Measurements from ENCODE around the gene ZNF200.

ZNF200 gene

GRCh38 chr16:3175157-3176093, 59.5 kb downstream of the ZNF200 start:
- DNase-seq (ENCODE audit: low read depth) = no peak

DNA sequence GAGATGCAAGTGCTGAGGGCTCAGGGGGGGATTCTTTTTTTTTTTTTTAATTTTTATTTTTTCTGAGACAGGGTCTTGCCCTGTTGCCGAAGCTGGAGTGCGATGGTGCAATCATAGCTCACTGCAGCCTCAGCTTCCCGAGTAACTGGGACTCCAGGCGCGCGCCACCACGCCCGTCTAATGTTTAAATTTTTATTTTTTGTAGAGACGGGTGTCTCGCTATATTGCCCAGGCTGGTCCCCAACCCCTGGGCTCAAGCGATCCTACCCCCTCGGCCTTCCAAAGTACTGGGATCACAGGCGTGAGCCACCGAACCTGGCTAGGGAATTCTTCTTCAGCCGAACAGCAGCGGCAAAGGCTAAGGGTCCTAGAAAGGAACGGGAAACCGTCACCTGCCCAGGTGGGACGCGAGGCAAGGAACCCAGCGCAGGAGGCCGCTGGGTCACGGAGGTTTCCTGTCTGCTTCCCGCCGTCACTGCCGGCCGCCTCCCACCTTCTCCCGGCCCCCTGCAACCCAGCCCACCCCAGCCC, 60.3 kb downstream of the ZNF200 start:
- no peak for DNase-seq (ENCODE audit: low read depth)

GRCh38 chr16:3173892-3174617, 60.9 kb downstream of the ZNF200 start:
- DNase-seq (ENCODE audit: low read depth) = no peak
